Measurements from ENCODE around the gene DUSP22.

The DUSP22 gene

DNA sequence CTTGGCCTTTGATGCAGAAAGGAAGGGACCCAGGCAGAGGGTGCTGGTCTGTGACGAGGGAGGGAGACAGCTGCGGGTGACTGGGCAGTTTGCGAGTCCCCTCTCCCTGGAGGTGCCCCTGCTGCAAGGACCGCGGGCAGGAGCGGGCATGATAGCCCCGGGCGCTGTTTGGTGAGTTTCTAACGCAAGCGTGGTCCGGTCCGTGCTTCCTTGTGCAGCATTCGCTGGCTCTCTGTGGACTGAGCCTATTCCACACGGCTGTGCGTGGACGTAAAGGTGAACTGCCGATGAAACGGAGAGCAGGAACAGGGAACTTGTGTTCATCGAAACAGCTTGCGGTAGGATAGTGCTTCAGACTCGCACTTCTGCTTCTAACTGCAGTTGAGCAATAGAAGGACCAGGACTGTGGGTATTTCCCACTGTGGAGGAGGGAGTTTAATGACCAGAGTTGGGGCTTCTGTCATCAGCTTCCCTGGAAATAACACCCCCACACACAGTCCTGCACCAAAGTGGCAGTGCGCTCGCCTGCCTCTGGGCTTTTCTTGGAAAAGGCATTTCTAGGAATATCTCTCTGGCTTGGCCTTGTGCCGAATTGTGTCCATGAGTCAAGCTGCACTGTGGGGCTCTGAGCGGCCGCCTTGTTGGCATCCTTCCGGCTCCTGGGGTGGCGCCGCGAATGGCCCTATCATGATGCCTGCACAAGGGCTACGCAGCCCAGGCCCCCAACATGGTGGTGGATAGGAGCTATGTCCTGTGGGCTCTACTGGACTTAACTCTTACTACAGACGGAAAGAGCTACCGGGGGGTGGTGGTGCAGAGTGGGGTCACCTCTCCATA is 48.9 kb downstream of the DUSP22 start:
- TF ChIP-seq, protein P1, sequence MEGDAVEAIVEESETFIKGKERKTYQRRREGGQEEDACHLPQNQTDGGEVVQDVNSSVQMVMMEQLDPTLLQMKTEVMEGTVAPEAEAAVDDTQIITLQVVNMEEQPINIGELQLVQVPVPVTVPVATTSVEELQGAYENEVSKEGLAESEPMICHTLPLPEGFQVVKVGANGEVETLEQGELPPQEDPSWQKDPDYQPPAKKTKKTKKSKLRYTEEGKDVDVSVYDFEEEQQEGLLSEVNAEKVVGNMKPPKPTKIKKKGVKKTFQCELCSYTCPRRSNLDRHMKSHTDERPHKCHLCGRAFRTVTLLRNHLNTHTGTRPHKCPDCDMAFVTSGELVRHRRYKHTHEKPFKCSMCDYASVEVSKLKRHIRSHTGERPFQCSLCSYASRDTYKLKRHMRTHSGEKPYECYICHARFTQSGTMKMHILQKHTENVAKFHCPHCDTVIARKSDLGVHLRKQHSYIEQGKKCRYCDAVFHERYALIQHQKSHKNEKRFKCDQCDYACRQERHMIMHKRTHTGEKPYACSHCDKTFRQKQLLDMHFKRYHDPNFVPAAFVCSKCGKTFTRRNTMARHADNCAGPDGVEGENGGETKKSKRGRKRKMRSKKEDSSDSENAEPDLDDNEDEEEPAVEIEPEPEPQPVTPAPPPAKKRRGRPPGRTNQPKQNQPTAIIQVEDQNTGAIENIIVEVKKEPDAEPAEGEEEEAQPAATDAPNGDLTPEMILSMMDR (IDR thresholded peaks at IDR 0.05; ENCODE audit: borderline replicate concordance, extremely low read depth, low read length, poor library complexity, severe bottlenecking): no peak
- no peak for TF ChIP-seq EZH2 (IDR thresholded peaks at IDR 0.05; ENCODE audit: borderline replicate concordance, low read depth, low read length, severe bottlenecking)
- Histone ChIP-seq H3K27ac (ENCODE audit: low read length) (no peak overlapping the region), H3K36me3 (ENCODE audit: insufficient read depth, low read length) (no peaks in the 10 kb centered on the region; the same call in 1 of the 2 replicates), H3K9ac (ENCODE audit: low read depth, low read length) (no peak overlapping the region), H3K4me3 (ENCODE audit: low read depth in 1 of 2, low read length in 2 of 2) (no peak overlapping the region), H3K4me1 (ENCODE audit: insufficient read depth, low read length) (no peaks in the 10 kb centered on the region), H3K27me3 (ENCODE audit: insufficient read depth, low read length, poor library complexity) (no peaks in the 10 kb centered on the region), H3K4me2 (ENCODE audit: insufficient read depth, low read length) (no peak overlapping the region), H4K20me1 (ENCODE audit: insufficient read depth, low read length) (0 out of 2 replicates have a peak, but pooled peaks cover 3% of the 10 kb centered on the region), H3K79me2 (ENCODE audit: insufficient read depth, low read length) (no peaks in the 10 kb centered on the region), H2AFZ (ENCODE audit: low read depth, low read length) (no peak overlapping the region), H3K9me3 (ENCODE audit: insufficient read depth, low read length, severe bottlenecking) (no peaks in the 10 kb centered on the region)
- ATAC-seq (ENCODE audit: insufficient read depth, low read depth): no peak
- DNase-seq: no peak

DNA sequence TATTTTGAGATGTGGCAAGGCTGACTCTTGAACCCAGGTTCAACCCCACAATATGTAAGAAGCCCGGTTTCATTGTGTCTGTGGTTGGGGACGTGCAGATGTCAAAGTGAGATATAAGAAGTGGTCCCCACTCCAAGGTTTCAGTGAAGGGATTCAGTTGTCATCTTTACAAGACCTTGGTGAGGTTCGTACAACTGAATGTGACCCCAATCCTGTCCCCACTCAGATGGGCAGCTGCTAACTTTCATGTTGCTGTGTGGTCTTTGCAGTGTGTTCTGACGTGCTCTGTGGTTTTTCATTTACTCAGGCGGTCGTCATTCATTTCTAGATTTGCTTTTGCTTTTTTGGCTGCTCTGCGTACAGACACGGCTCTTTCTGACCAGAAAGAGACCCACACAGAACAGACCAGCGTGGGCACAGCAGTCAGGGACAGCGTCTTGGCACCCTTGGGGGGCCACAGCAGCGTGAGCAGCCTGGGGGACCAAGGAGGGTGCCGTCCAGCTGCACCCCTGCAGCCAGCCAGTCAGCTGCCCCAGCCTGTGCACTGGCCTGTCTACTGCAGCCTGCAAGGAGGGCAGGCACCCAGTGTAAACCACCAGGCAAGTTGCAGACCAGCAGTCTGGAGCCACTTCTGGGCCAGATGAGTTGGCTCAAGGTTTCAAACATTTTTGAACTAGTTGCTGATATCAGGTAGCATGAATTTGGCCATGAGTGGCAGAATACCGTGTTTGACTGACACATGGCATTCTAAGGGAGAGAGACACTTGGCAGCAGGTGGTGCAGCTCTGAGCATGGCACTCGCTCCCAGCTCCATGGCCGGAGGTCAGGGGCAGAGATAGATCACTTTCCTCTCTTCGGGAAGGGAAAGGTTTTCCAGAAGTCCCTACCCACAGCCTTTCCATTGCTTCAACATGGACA is 49.9 kb downstream of the DUSP22 start:
- no peak overlapping the region for H3K4me3 ChIP-seq (ENCODE audit: low read depth in 1 of 2, low read length in 2 of 2)
- H3K4me2 ChIP-seq (ENCODE audit: insufficient read depth, low read length): no peak overlapping the region
- H3K27ac ChIP-seq (ENCODE audit: low read length): no peak overlapping the region

DNA sequence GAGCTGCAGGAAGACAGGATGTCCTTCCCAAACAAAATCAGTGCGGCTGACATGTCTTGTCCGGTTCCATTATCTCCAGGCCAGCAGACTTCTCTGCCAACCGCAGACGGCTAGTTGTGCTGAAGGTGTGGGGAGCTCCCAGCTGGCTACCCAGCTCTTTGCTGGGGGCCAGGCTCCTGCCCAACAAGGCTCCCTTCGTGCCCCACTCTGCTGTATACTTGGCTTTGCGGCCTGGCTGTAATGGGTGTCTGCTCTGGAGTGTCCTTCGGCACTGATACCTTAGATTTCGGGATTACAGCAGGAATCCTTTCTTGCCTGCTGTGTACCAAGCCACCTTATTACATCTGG is 50.5 kb downstream of the DUSP22 start:
- ATAC-seq (ENCODE audit: insufficient read depth, low read depth) (no peak), DNase-seq (no peak)
- Histone ChIP-seq H2AFZ (ENCODE audit: low read depth, low read length) (no peak overlapping the region), H3K9ac (ENCODE audit: low read depth, low read length) (no peak overlapping the region), H3K9me3 (ENCODE audit: insufficient read depth, low read length, severe bottlenecking) (no peaks in the 10 kb centered on the region), H4K20me1 (ENCODE audit: insufficient read depth, low read length) (0 out of 2 replicates have a peak, but pooled peaks cover 3% of the 10 kb centered on the region), H3K4me1 (ENCODE audit: insufficient read depth, low read length) (no peaks in the 10 kb centered on the region), H3K27me3 (ENCODE audit: insufficient read depth, low read length, poor library complexity) (no peaks in the 10 kb centered on the region), H3K4me2 (ENCODE audit: insufficient read depth, low read length) (no peak overlapping the region), H3K36me3 (ENCODE audit: insufficient read depth, low read length) (peaks cover 1% of the 10 kb centered on the region; the same call in 1 of the 2 replicates), H3K79me2 (ENCODE audit: insufficient read depth, low read length) (no peaks in the 10 kb centered on the region), H3K4me3 (ENCODE audit: low read depth in 1 of 2, low read length in 2 of 2) (no peak overlapping the region), H3K27ac (ENCODE audit: low read length) (no peak overlapping the region)
- no peak for TF ChIP-seq EZH2 (IDR thresholded peaks at IDR 0.05; ENCODE audit: borderline replicate concordance, low read depth, low read length, severe bottlenecking)
- TF ChIP-seq, protein P1 (IDR thresholded peaks at IDR 0.05; ENCODE audit: borderline replicate concordance, extremely low read depth, low read length, poor library complexity, severe bottlenecking): no peak

More for the DNA sequence above, 49.9 kb downstream of the DUSP22 start:
- Histone ChIP-seq H2AFZ (ENCODE audit: low read depth, low read length) (no peak overlapping the region), H3K4me1 (ENCODE audit: insufficient read depth, low read length) (no peaks in the 10 kb centered on the region), H3K27me3 (ENCODE audit: insufficient read depth, low read length, poor library complexity) (no peaks in the 10 kb centered on the region), H3K9ac (ENCODE audit: low read depth, low read length) (no peak overlapping the region), H3K79me2 (ENCODE audit: insufficient read depth, low read length) (no peaks in the 10 kb centered on the region), H3K36me3 (ENCODE audit: insufficient read depth, low read length) (no peaks in the 10 kb centered on the region; the same call in 1 of the 2 replicates), H3K9me3 (ENCODE audit: insufficient read depth, low read length, severe bottlenecking) (no peaks in the 10 kb centered on the region), H4K20me1 (ENCODE audit: insufficient read depth, low read length) (0 out of 2 replicates have a peak, but pooled peaks cover 3% of the 10 kb centered on the region)
- ATAC-seq (ENCODE audit: insufficient read depth, low read depth) (no peak), DNase-seq (no peak)
- TF ChIP-seq, protein P1 (IDR thresholded peaks at IDR 0.05; ENCODE audit: borderline replicate concordance, extremely low read depth, low read length, poor library complexity, severe bottlenecking): no peak
- no peak for TF ChIP-seq EZH2 (IDR thresholded peaks at IDR 0.05; ENCODE audit: borderline replicate concordance, low read depth, low read length, severe bottlenecking)

Data from DND-41 (cell line).